ENCODE data around the gene UQCRFS1. TPM values are rescaled to one million over a fixed set of nuclear protein-coding genes. Genes with fewer than 3 reads are reported as not detected.

Gene UQCRFS1
- total and polyA plus RNA-seq, 9 donors: 19.3 to 37.7 (median 23.8) TPM

- TF ChIP-seq POLR2A (IDR thresholded peaks at IDR 0.05) (no peak), EP300 (IDR thresholded peaks at IDR 0.05) (no peak), CTCF (IDR thresholded peaks at IDR 0.05) (no peak)
- H3K9me3 ChIP-seq: no peaks in the 10 kb centered on the region
These were observed 35.8 kb downstream of the UQCRFS1 start for GRCh38 chr19:29176981-29177754.

GRCh38 chr19:29173896-29174295 is 39.1 kb downstream of the UQCRFS1 start:
- H3K27ac ChIP-seq: no peak overlapping the region
- WGBS, 3 donors: 44 to 79% (median 65%) methylated on average over 2 of the region's 2 CpGs
- H3K36me3 ChIP-seq: no peaks in the 10 kb centered on the region
- no peak for DNase-seq
- H3K4me1 ChIP-seq (ENCODE audit: insufficient read depth): no peaks in the 10 kb centered on the region
- no peak overlapping the region for H3K4me3 ChIP-seq
- TF ChIP-seq EP300 (IDR thresholded peaks at IDR 0.05) (no peak), POLR2A (IDR thresholded peaks at IDR 0.05) (no peak), CTCF (IDR thresholded peaks at IDR 0.05) (no peak)
- H3K9me3 ChIP-seq: no peaks in the 10 kb centered on the region
- no peaks in the 10 kb centered on the region for H3K27me3 ChIP-seq
- intact Hi-C loops (cut with DNase I): no loop called here

More at GRCh38 chr19:29176981-29177754, 35.8 kb downstream of the UQCRFS1 start:
- Histone ChIP-seq H3K27ac (no peak overlapping the region), H3K27me3 (no peaks in the 10 kb centered on the region), H3K4me3 (no peak overlapping the region), H3K4me1 (ENCODE audit: insufficient read depth) (no peaks in the 10 kb centered on the region), H3K36me3 (no peaks in the 10 kb centered on the region)
- intact Hi-C loops (cut with DNase I): no loop called here
- 66 to 81% (median 70%) methylated on average over 2 of the region's 2 CpGs for WGBS, 3 donors
- DNase-seq: no peak

GRCh38 chr19:29172302-29172701 is 40.6 kb downstream of the UQCRFS1 start:
- no peaks in the 10 kb centered on the region for H3K4me1 ChIP-seq (ENCODE audit: insufficient read depth)
- H3K27me3 ChIP-seq: no peaks in the 10 kb centered on the region
- no peak overlapping the region for H3K4me3 ChIP-seq
- intact Hi-C loops (cut with DNase I): no loop called here
- 73 to 84% (median 81%) methylated on average over 2 of the region's 2 CpGs for WGBS, 3 donors
- no peaks in the 10 kb centered on the region for H3K9me3 ChIP-seq
- H3K27ac ChIP-seq: no peak overlapping the region
- H3K36me3 ChIP-seq: no peaks in the 10 kb centered on the region
- TF ChIP-seq POLR2A (IDR thresholded peaks at IDR 0.05): no peak
- no peak for TF ChIP-seq CTCF (IDR thresholded peaks at IDR 0.05)
- TF ChIP-seq EP300 (IDR thresholded peaks at IDR 0.05): no peak
- DNase-seq: no peak

DNA sequence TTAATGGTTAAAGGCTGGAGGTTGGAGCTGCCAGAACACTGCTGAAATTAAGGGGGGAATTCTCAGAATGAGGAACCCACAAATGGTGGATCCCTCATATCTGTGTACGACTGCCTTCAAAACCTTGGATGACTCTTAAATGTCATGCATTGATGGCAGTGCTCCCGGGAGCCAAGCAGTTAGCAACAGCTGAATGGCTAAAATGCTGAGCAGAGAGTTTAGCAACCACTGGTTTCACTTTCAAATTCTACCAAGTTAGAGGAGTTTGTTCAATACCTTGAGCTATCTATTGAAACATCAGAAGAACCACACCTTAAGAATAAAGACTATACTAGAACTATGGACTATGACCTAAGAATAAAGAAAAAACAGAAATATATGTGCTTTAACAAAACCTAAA is 41.4 kb downstream of the UQCRFS1 start:
- no peak for TF ChIP-seq EP300 (IDR thresholded peaks at IDR 0.05)
- TF ChIP-seq CTCF (IDR thresholded peaks at IDR 0.05): no peak
- no peak for TF ChIP-seq POLR2A (IDR thresholded peaks at IDR 0.05)
- Histone ChIP-seq H3K27me3 (no peaks in the 10 kb centered on the region), H3K36me3 (no peaks in the 10 kb centered on the region), H3K4me3 (no peak overlapping the region), H3K4me1 (ENCODE audit: insufficient read depth) (no peaks in the 10 kb centered on the region), H3K9me3 (no peaks in the 10 kb centered on the region), H3K27ac (no peak overlapping the region)
- DNase-seq: no peak
- 77 to 86% (median 78%) methylated on average over 2 of the region's 2 CpGs for WGBS, 3 donors
- intact Hi-C loops (cut with DNase I): no loop called here

Data from ovary (tissue), 9 donors.